CD8-positive, alpha-beta memory T cell (primary cell): ENCODE data around the gene ARHGDIG. TPM values are rescaled to one million over a fixed set of nuclear protein-coding genes. Genes with fewer than 3 reads are reported as not detected.

ENCODE experiments used
- CTCF ChIA-PET: fragments of 350-600 bp; sonication (Branson Sonifier 250); formaldehyde crosslinking; loops from one replicate; lab custom pipeline; 2021; ENCODE audit warnings: antibody characterized with exemption; lab: Charles Lee
- POLR2A ChIA-PET: fragments of 350-600 bp; sonication (Branson Sonifier 250); formaldehyde crosslinking; loops from one replicate; lab custom pipeline; 2021; ENCODE audit warnings: antibody characterized with exemption; lab: Charles Lee
- DNase-seq, 5 donors: peaks; one replicate each; pipeline versions ENCODE4 v3.0.0 to v3.0.0-alpha.2; 2020 to 2022; ENCODE audit warnings: mixed read lengths in 1 of 5
- H3K27ac ChIP-seq: one replicate; pipeline ENCODE4 v1.7.0; 2013; ENCODE audit warnings: low read depth, mild to moderate bottlenecking, low read length, moderate library complexity
- H3K27me3 ChIP-seq: 2 replicates; pipeline ENCODE4 v1.7.0; 2013; ENCODE audit warnings: low read length, mild to moderate bottlenecking; ENCODE audit not compliant: insufficient read depth, poor library complexity, severe bottlenecking
- H3K36me3 ChIP-seq: 2 replicates; pipeline ENCODE4 v1.7.0; 2013; ENCODE audit warnings: mild to moderate bottlenecking, low read length, moderate library complexity; ENCODE audit not compliant: insufficient read depth
- H3K4me1 ChIP-seq: 2 replicates; pipeline ENCODE4 v1.7.0; 2013; ENCODE audit warnings: mild to moderate bottlenecking, low read length, moderate library complexity; ENCODE audit not compliant: insufficient read depth
- H3K4me3 ChIP-seq: 2 replicates; pipeline ENCODE4 v1.7.0; 2013; ENCODE audit warnings: mild to moderate bottlenecking, low read length
- H3K9me3 ChIP-seq: 2 replicates; pipeline ENCODE4 v1.7.0; 2013; ENCODE audit warnings: mild to moderate bottlenecking, low read length
- H3K27ac Mint-ChIP-seq, 8 donors: one replicate each; pipeline ENCODE4 v1.8.0; 2020 to 2021; ENCODE audit warnings: mixed read lengths in 8 of 8, mild to moderate bottlenecking in 6 of 8, inconsistent platforms in 3 of 8, moderate library complexity in 3 of 8
- H3K27me3 Mint-ChIP-seq, 2 donors: one replicate each; pipeline ENCODE4 v1.8.0; 2020 to 2021; ENCODE audit warnings: mixed read lengths in 2 of 2, mild to moderate bottlenecking in 1 of 2, moderate library complexity in 1 of 2
- H3K36me3 Mint-ChIP-seq, 3 donors: one replicate each; pipeline ENCODE4 v1.8.0; 2020 to 2021; ENCODE audit warnings: mixed read lengths in 3 of 3, inconsistent platforms in 1 of 3, mild to moderate bottlenecking in 1 of 3
- H3K4me1 Mint-ChIP-seq, 3 donors: one replicate each; pipeline ENCODE4 v1.8.0; 2020 to 2021; ENCODE audit warnings: mixed read lengths in 3 of 3, inconsistent platforms in 1 of 3, mild to moderate bottlenecking in 1 of 3
- H3K4me3 Mint-ChIP-seq, 7 donors: one replicate each; pipeline ENCODE4 v1.8.0; 2020 to 2021; ENCODE audit warnings: mixed read lengths in 7 of 7, mild to moderate bottlenecking in 6 of 7, moderate library complexity in 4 of 7, inconsistent platforms in 2 of 7
- H3K9me3 Mint-ChIP-seq, 5 donors: one replicate each; pipeline ENCODE4 v1.8.0; 2020 to 2022; ENCODE audit warnings: mixed read lengths in 5 of 5, mild to moderate bottlenecking in 3 of 5, moderate library complexity in 2 of 5, inconsistent platforms in 1 of 5
- polyA plus RNA-seq: library from polyadenylated mRNA; unstranded; fragments of 300-500 nt; fragmentation: Illumina TruSeq; gene quantifications from one replicate; pipeline ENCODE4 v1.2.3, GENCODE V29; 2021
- total RNA-seq, 2 experiments: library from RNA; stranded (reverse); gene quantifications; one replicate each; pipeline ENCODE4 v1.2.3, GENCODE V29; 2021

Gene ARHGDIG
- total and polyA plus RNA-seq, 3 experiments from 2014 or later, result not detected

DNA sequence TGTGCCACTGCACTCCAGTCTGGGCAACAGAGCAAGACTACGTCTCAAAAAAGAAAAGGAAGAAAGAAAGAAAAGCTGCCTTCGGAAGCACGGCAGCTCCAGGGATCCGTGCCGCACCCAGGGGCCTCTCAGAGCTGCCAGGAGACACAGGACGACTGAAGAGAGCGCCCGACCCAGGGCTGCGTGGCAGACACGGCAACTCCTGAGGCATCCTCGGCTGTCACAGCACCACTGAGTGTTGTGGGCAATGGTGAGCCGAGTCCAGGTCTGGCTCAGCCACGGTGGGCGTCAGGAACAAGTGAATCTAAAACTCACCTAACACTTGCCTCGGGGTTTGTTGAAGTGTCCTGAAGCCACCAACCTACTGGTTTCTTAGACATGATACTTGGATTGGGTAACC, 31.3 kb downstream of the ARHGDIG start:
- POLR2A ChIA-PET, result no interaction called here
- H3K4me1 ChIP-seq, result peaks cover 12% of the 10 kb centered on the region
- H3K27ac Mint-ChIP-seq, result peak overlapping the region in 2 of 8 donors; percentile 17 to 68
- no peak overlapping the region for H3K4me3 ChIP-seq
- H3K4me3 Mint-ChIP-seq, result no peak overlapping the region
- DNase-seq, result no peak
- peaks cover 24% of the 10 kb centered on the region for H3K36me3 ChIP-seq
- H3K27ac ChIP-seq, result no peak overlapping the region
- H3K27me3 Mint-ChIP-seq, result no peaks in the 10 kb centered on the region
- H3K9me3 Mint-ChIP-seq, result no peaks in the 10 kb centered on the region
- peaks cover 2 to 74% (median 4%) of the 10 kb centered on the region in 3 donors for H3K36me3 Mint-ChIP-seq
- H3K9me3 ChIP-seq, result no peaks in the 10 kb centered on the region
- no peaks in the 10 kb centered on the region for H3K27me3 ChIP-seq
- CTCF ChIA-PET, result no interaction called here
- peaks cover 24 to 47% (median 39%) of the 10 kb centered on the region in 3 donors for H3K4me1 Mint-ChIP-seq

- CTCF ChIA-PET, result interaction anchor here (0.9 kb wide), 1 partner anchor 27 kb away, joined by 3 read pairs; no protein-coding TSS in a partner anchor
- peaks cover 15% of the 10 kb centered on the region for H3K4me1 ChIP-seq
- no peak overlapping the region for H3K4me3 Mint-ChIP-seq
Observed at GRCh38 chr16:314351-314750, 34.0 kb downstream of the ARHGDIG start.

DNA sequence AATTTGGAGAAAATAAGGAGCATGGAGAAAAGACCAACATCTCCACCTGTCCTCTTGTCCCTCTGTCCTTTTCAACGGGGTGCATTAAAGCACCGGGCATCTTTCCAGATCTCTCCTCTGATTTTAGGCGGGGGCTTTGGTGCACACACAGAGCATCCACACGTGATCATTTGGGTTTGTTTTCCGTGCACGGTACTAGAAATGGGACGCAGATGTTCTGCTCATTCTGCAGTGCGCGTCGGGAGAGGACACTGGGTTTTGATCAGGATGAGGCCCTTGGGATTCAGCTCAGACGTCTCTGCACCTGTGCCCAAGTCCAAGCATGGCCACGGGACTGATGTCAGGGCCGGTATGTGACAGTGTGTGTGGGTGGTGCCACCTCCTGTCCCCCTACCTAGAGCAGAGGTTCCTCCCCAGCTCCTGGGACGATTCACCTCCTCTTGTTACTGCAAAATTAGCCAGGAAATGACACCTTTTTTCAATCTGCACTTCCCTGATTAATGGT, 34.5 kb downstream of the ARHGDIG start:
- no peak for DNase-seq
- POLR2A ChIA-PET, result no interaction called here
- peaks cover 36 to 45% (median 36%) of the 10 kb centered on the region in 3 donors for H3K4me1 Mint-ChIP-seq
- H3K27ac ChIP-seq, result no peak overlapping the region
- CTCF ChIA-PET, result no interaction called here
- H3K36me3 Mint-ChIP-seq, result peaks cover 2 to 74% (median 4%) of the 10 kb centered on the region in 3 donors
- H3K27me3 Mint-ChIP-seq, result no peaks in the 10 kb centered on the region
- H3K9me3 ChIP-seq, result no peaks in the 10 kb centered on the region
- H3K27me3 ChIP-seq, result no peaks in the 10 kb centered on the region
- H3K4me3 ChIP-seq, result no peak overlapping the region
- H3K4me1 ChIP-seq, result peaks cover 15% of the 10 kb centered on the region
- H3K4me3 Mint-ChIP-seq, result no peak overlapping the region
- H3K27ac Mint-ChIP-seq, result peak overlapping the region in 6 of 8 donors; percentile 2 to 69 (median 42)
- H3K36me3 ChIP-seq, result peaks cover 41% of the 10 kb centered on the region
- H3K9me3 Mint-ChIP-seq, result no peaks in the 10 kb centered on the region

More at GRCh38 chr16:314351-314750, 34.0 kb downstream of the ARHGDIG start:
- peaks cover 39% of the 10 kb centered on the region for H3K36me3 ChIP-seq
- POLR2A ChIA-PET, result no interaction called here
- no peaks in the 10 kb centered on the region for H3K27me3 ChIP-seq
- no peaks in the 10 kb centered on the region for H3K9me3 ChIP-seq
- H3K4me3 ChIP-seq, result no peak overlapping the region
- Mint-ChIP-seq H3K27me3 (no peaks in the 10 kb centered on the region), H3K4me1 (peaks cover 36 to 45% (median 36%) of the 10 kb centered on the region in 3 donors), H3K36me3 (peaks cover 2 to 74% (median 4%) of the 10 kb centered on the region in 3 donors), H3K27ac (no peak overlapping the region), H3K9me3 (no peaks in the 10 kb centered on the region)
- no peak overlapping the region for H3K27ac ChIP-seq
- no peak for DNase-seq

DNA sequence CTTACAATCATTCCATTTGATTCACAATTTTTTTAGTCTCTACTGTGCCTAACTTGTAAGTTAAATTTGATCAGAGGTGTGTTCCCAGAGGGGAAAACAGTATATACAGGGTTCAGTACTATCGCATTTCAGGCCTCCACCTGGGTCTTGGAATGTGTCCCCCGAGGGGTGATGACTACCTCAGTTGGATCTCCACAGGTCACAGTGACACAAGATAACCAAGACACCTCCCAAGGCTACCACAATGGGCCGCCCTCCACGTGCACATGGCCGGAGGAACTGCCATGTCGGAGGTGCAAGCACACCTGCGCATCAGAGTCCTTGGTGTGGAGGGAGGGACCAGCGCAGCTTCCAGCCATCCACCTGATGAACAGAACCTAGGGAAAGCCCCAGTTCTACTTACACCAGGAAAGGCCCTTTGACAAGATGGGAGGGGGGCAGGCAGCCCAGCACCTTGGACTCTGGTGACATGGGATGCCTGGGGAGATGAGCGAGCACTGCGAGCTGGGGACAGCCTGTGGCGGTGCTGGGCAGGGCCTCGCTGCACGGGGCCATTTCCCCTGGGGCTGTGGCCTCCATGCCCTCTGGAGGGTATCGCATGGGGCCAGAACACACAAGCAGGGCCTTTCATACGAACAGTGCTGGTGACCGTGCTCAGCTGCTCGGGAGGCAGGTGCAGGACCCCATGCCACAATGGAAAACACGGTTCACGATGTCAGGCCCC, 36.5 kb downstream of the ARHGDIG start:
- Histone ChIP-seq H3K4me3 (no peak overlapping the region), H3K27ac (no peak overlapping the region), H3K9me3 (no peaks in the 10 kb centered on the region), H3K36me3 (peaks cover 40% of the 10 kb centered on the region), H3K4me1 (peaks cover 26% of the 10 kb centered on the region), H3K27me3 (no peaks in the 10 kb centered on the region)
- Mint-ChIP-seq H3K4me1 (peaks cover 41 to 60% (median 42%) of the 10 kb centered on the region in 3 donors), H3K9me3 (no peaks in the 10 kb centered on the region), H3K27me3 (no peaks in the 10 kb centered on the region), H3K36me3 (peaks cover 4 to 68% (median 4%) of the 10 kb centered on the region in 3 donors), H3K27ac (peak overlapping the region in 2 of 8 donors; percentile 7 to 42), H3K4me3 (no peak overlapping the region)
- POLR2A ChIA-PET, result no interaction called here
- DNase-seq, result no peak
- CTCF ChIA-PET, result interaction anchor here (1.1 kb wide), 1 partner anchor 32 kb away, joined by 3 read pairs; no protein-coding TSS in a partner anchor

DNA sequence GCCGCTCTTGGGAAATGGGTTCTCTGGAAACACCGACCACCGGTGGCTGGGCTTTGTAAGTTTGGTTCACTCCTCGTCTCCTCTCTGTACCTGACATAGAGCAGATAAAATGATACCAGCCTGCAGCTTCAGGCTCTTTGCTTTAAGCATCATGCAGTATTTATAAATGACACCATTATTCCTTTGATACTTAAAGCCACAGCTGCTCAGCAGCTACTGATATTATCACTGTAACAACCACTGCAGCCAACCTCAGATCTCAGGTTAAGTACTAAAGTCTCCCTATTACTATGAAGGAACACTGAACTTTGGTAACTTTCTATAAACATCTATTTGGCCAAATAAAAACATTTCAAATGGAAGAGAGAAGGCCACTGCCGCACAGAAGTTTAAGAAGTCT, 37.2 kb downstream of the ARHGDIG start:
- peaks cover 33% of the 10 kb centered on the region for H3K36me3 ChIP-seq
- no peaks in the 10 kb centered on the region for H3K9me3 Mint-ChIP-seq
- CTCF ChIA-PET, result no interaction called here

DNA sequence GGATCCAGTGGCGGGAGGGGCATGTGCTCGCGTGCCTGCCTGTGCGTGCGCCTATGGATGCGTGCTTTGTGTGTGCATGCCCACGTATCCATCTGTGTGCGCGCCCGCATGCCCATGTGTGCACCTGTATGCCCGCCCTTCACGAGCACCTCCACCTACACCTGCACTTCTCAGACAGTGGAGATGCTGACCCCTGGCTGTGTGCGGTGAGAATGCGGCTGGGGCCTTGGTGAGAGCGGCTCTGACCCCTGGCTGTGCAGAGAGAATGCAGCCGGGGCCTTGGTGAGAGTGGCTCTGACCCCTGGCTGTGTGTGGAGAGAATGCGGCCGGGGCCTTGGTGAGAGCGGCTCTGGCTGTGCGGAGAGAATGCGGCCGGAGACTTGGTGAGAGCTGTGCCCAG, 38.2 kb downstream of the ARHGDIG start:
- H3K4me3 ChIP-seq, result no peak overlapping the region
- Mint-ChIP-seq H3K27me3 (peaks cover 0 to 3% of the 10 kb centered on the region in 2 donors), H3K4me1 (peaks cover 46 to 69% (median 49%) of the 10 kb centered on the region in 3 donors), H3K36me3 (peaks cover 4 to 52% (median 4%) of the 10 kb centered on the region in 3 donors), H3K27ac (peak overlapping the region in 2 of 8 donors; percentile 40 to 74), H3K9me3 (no peaks in the 10 kb centered on the region), H3K4me3 (no peak overlapping the region)
- no peaks in the 10 kb centered on the region for H3K27me3 ChIP-seq
- DNase-seq, result no peak
- peaks cover 24% of the 10 kb centered on the region for H3K36me3 ChIP-seq
- no peak overlapping the region for H3K27ac ChIP-seq
- H3K9me3 ChIP-seq, result no peaks in the 10 kb centered on the region
- peaks cover 28% of the 10 kb centered on the region for H3K4me1 ChIP-seq
- ChIA-PET POLR2A (no interaction called here), CTCF (no interaction called here)

More for the DNA sequence above, 37.2 kb downstream of the ARHGDIG start:
- peaks cover 40 to 66% (median 43%) of the 10 kb centered on the region in 3 donors for H3K4me1 Mint-ChIP-seq
- DNase-seq, result no peak
- Histone ChIP-seq H3K4me3 (no peak overlapping the region), H3K27ac (no peak overlapping the region), H3K4me1 (peaks cover 26% of the 10 kb centered on the region), H3K9me3 (no peaks in the 10 kb centered on the region), H3K27me3 (no peaks in the 10 kb centered on the region)
- H3K4me3 Mint-ChIP-seq, result peak overlapping the region in 1 of 7 donors; percentile 43
- H3K27ac Mint-ChIP-seq, result peak overlapping the region in 4 of 8 donors; percentile 29 to 57 (median 41)
- POLR2A ChIA-PET, result no interaction called here
- H3K36me3 Mint-ChIP-seq, result peaks cover 4 to 62% (median 4%) of the 10 kb centered on the region in 3 donors
- no peaks in the 10 kb centered on the region for H3K27me3 Mint-ChIP-seq

- ChIA-PET POLR2A (no interaction called here), CTCF (no interaction called here)
- no peak for DNase-seq
- Mint-ChIP-seq H3K27ac (peak overlapping the region; percentile 47 to 89 (median 83)), H3K4me3 (no peak overlapping the region), H3K4me1 (peaks cover 56 to 76% (median 58%) of the 10 kb centered on the region in 3 donors), H3K36me3 (peaks cover 2 to 36% (median 2%) of the 10 kb centered on the region in 3 donors), H3K9me3 (no peaks in the 10 kb centered on the region), H3K27me3 (peaks cover 0 to 10% of the 10 kb centered on the region in 2 donors)
- Histone ChIP-seq H3K27ac (no peak overlapping the region), H3K4me1 (peaks cover 41% of the 10 kb centered on the region), H3K27me3 (no peaks in the 10 kb centered on the region), H3K4me3 (no peak overlapping the region), H3K36me3 (peaks cover 17% of the 10 kb centered on the region), H3K9me3 (no peaks in the 10 kb centered on the region)
Observed at GRCh38 chr16:320206-320605, 39.8 kb downstream of the ARHGDIG start.

DNA sequence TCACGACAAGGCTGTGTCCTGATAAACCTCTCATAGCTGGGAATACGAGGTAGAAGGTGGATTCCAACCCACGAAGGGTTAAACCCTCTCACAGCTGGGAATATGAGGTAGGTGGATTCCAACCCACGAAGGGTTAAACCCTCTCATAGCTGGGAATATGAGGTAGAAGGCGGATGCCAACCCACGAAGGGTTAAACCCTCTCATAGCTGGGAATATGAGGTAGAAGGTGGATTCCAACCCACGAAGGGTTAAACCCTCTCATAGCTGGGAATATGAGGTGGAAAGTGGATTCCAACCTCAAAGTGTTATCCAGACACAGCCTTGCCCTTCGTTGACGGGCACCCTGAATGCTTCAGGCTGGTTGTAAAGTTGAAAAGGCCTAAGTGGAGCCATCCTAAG, 41.1 kb downstream of the ARHGDIG start:
- POLR2A ChIA-PET, result interaction anchor here (1.2 kb wide), 1 partner anchor 31 kb away, joined by 3 read pairs; the partner anchor contains the start of gene AXIN1

More for the DNA sequence above, 41.1 kb downstream of the ARHGDIG start:
- Histone ChIP-seq H3K27me3 (no peaks in the 10 kb centered on the region), H3K4me3 (no peak overlapping the region), H3K4me1 (peaks cover 53% of the 10 kb centered on the region), H3K36me3 (peaks cover 17% of the 10 kb centered on the region), H3K9me3 (no peaks in the 10 kb centered on the region), H3K27ac (no peak overlapping the region)
- Mint-ChIP-seq H3K27me3 (peaks cover 0 to 10% of the 10 kb centered on the region in 2 donors), H3K9me3 (no peaks in the 10 kb centered on the region), H3K36me3 (peaks cover 0 to 34% (median 2%) of the 10 kb centered on the region in 3 donors), H3K27ac (peak overlapping the region in 5 of 8 donors; percentile 79 to 94 (median 93)), H3K4me3 (peak overlapping the region in 3 of 7 donors; percentile 35 to 60 (median 47)), H3K4me1 (peaks cover 59 to 80% (median 61%) of the 10 kb centered on the region in 3 donors)
- DNase-seq, result no peak
- CTCF ChIA-PET, result interaction anchor here (1.0 to 1.2 kb wide), 2 partner anchors 15 to 41 kb away, joined by 3 read pairs; no protein-coding TSS in a partner anchor
